ENCODE measurements around the gene MED12L.

MED12L gene

GRCh38 chr3:151182349-151183079, 97.0 kb downstream of the MED12L start:
- no peak for DNase-seq

GRCh38 chr3:151183265-151183671, 97.8 kb downstream of the MED12L start:
- no peak for DNase-seq

- DNase-seq: no peak
These were observed 105.6 kb downstream of the MED12L start for GRCh38 chr3:151191095-151191494.

GRCh38 chr3:151192545-151192944, 107.1 kb downstream of the MED12L start:
- no peak for DNase-seq

- no peak for DNase-seq
These were observed 110.4 kb downstream of the MED12L start for GRCh38 chr3:151195826-151196225.

- DNase-seq: no peak
These were observed 111.0 kb downstream of the MED12L start for GRCh38 chr3:151196434-151196833.

- no peak for DNase-seq
These were observed 111.8 kb downstream of the MED12L start for GRCh38 chr3:151197228-151197627.

GRCh38 chr3:151197981-151198767, 112.7 kb downstream of the MED12L start:
- DNase-seq: no peak

GRCh38 chr3:151198849-151199248, 113.4 kb downstream of the MED12L start:
- no peak for DNase-seq

GRCh38 chr3:151199554-151200438, 114.3 kb downstream of the MED12L start:
- no peak for DNase-seq

- no peak for DNase-seq
These were observed 115.1 kb downstream of the MED12L start for GRCh38 chr3:151200586-151200985.

- DNase-seq: no peak
These were observed 115.7 kb downstream of the MED12L start for GRCh38 chr3:151201051-151201730.

GRCh38 chr3:151203051-151203420, 117.6 kb downstream of the MED12L start, which contains the start of gene GPR171:
Gene GPR171 (minus strand): TSS chr3:151203216. CDS start chr3:151199386, 3,830 bp downstream.
- peak; percentile 71 for DNase-seq

GRCh38 chr3:151204530-151205402, 119.3 kb downstream of the MED12L start:
- DNase-seq: no peak

- DNase-seq: no peak
These were observed 120.0 kb downstream of the MED12L start for GRCh38 chr3:151205482-151205881.

GRCh38 chr3:151206201-151206600, 120.7 kb downstream of the MED12L start:
- DNase-seq: no peak

- DNase-seq: no peak
These were observed 124.2 kb downstream of the MED12L start for GRCh38 chr3:151209654-151210053.

- DNase-seq: no peak
These were observed 125.4 kb downstream of the MED12L start for GRCh38 chr3:151210676-151211381.

- no peak for DNase-seq
These were observed 127.7 kb downstream of the MED12L start for GRCh38 chr3:151213151-151213550.

- no peak for DNase-seq
These were observed 128.4 kb downstream of the MED12L start for GRCh38 chr3:151213881-151214280.

- no peak for DNase-seq
These were observed 129.0 kb downstream of the MED12L start for GRCh38 chr3:151214459-151214858.

Data from stimulated activated CD8-positive, alpha-beta memory T cell treated with anti-CD3 and anti-CD28 coated beads, Interleukin-4, amount 100 ng/mL, for 48 hours (primary cell).